Panc1 (cell line): ENCODE measurements around the gene PRKG1. TPM values are rescaled to one million over a fixed set of nuclear protein-coding genes. Genes with fewer than 3 reads are reported as not detected.

Experiments used
- ATAC-seq: fragments of 200-7000 bp; cut with Tn5 transposase; 2 replicates; pipeline ENCODE4 v1.9.1; 2020; ENCODE audit warnings: mild to moderate bottlenecking, moderate library complexity
- BruUV-seq: library from RNA; stranded (reverse); fragments of 400-500 nt; replicated peaks from 2 replicates; lab custom pipeline; 2021; lab: Mats Ljungman, UMichigan
- CTCF ChIA-PET: fragments of 300-600 bp; sonication (Branson Sonifier 250); formaldehyde crosslinking; loops from one replicate; lab custom pipeline; 2022; ENCODE audit warnings: antibody characterized with exemption; lab: Charles Lee
- POLR2A ChIA-PET: fragments of 300-600 bp; sonication (Branson Sonifier 250); formaldehyde crosslinking; loops from one replicate; lab custom pipeline; 2022; ENCODE audit warnings: antibody characterized with exemption; lab: Charles Lee
- DNase-seq: peaks from one replicate; pipeline ENCODE4 v3.0.0-alpha.2; 2010; ENCODE audit warnings: low read depth, low spot score
- H3K27ac ChIP-seq: 2 replicates; pipeline ENCODE4 v1.5.1; 2011; ENCODE audit warnings: mild to moderate bottlenecking, low read length, inconsistent platforms
- H3K27me3 ChIP-seq: fragments of 200-500 bp; sonication (Bioruptor generic); 2 replicates; pipeline ENCODE4 v1.6.0; 2014; ENCODE audit warnings: low read length, inconsistent platforms; ENCODE audit not compliant: control insufficient read depth, insufficient read depth
- H3K36me3 ChIP-seq: fragments of 200-500 bp; sonication (Bioruptor generic); 2 replicates; pipeline ENCODE4 v1.5.1; 2014; ENCODE audit warnings: inconsistent platforms, mild to moderate bottlenecking, low read length, moderate library complexity; ENCODE audit not compliant: control insufficient read depth, insufficient read depth
- H3K4me1 ChIP-seq: 2 replicates; pipeline ENCODE4 v1.5.1; 2011; ENCODE audit warnings: inconsistent platforms, mild to moderate bottlenecking, low read length, moderate library complexity; ENCODE audit not compliant: control insufficient read depth, insufficient read depth
- H3K4me3 ChIP-seq, 2 experiments: 2 replicates each; pipeline ENCODE4 v1.5.1; 2011 to 2012; ENCODE audit warnings: low read depth in 2 of 2, low read length in 2 of 2, mild to moderate bottlenecking in 2 of 2, inconsistent platforms in 1 of 2, moderate library complexity in 1 of 2
- H3K9me3 ChIP-seq: fragments of 200-500 bp; sonication (Bioruptor generic); 2 replicates; pipeline ENCODE4 v1.5.1; 2014; ENCODE audit warnings: low read depth, mild to moderate bottlenecking, inconsistent platforms, low read length, moderate library complexity; ENCODE audit not compliant: control insufficient read depth, insufficient read depth
- POLR2AphosphoS5 ChIP-seq: IDR thresholded peaks from 2 replicates; pipeline ENCODE4 v1.6.1; 2012; ENCODE audit warnings: mild to moderate bottlenecking, low read depth, low read length, moderate library complexity
- SIN3A ChIP-seq: IDR thresholded peaks from 2 replicates; pipeline ENCODE4 v1.6.1; 2012; ENCODE audit warnings: low read depth, mild to moderate bottlenecking, low read length, moderate library complexity, borderline replicate concordance; ENCODE audit not compliant: insufficient read depth
- TCF7L2 ChIP-seq: IDR thresholded peaks from 2 replicates; pipeline ENCODE4 v1.6.1; 2011; ENCODE audit warnings: mild to moderate bottlenecking, low read depth, low read length, inconsistent platforms
- in situ Hi-C: cut with HindIII; loops from 2 replicates; pipeline ENCODE4 v1.10.0; 2016; ENCODE audit warnings: low sequenced_read_pairs, low pct_unique_long_range_greater_than_20kb
- intact Hi-C: fragments of 100-400 bp; cut with micrococcal nuclease; formaldehyde crosslinking; loops from one replicate; pipeline ENCODE4 v1.10.0; 2022; ENCODE audit not compliant: unreplicated experiment
- total RNA-seq: library from RNA; stranded (reverse); gene quantifications from one replicate; pipeline ENCODE4 v1.2.1, GENCODE V29; 2021; ENCODE audit not compliant: unreplicated experiment
- TF ChIP-seq, protein P1 (sequence below), 2 experiments: IDR thresholded peaks; 2 replicates each; pipeline ENCODE4 v1.6.1; 2011 to 2012; ENCODE audit warnings: low read depth in 2 of 2, control low read depth in 1 of 2, low read length in 1 of 2, mild to moderate bottlenecking in 1 of 2, moderate library complexity in 1 of 2; ENCODE audit not compliant: insufficient read depth in 1 of 2
- TF ChIP-seq, protein P2 (sequence below): fragments of 450-650 bp; IDR thresholded peaks from 2 replicates; pipeline ENCODE4 v1.5.1; 2017; ENCODE audit warnings: mild to moderate bottlenecking

Gene PRKG1
- total RNA-seq, 1 experiment from 2014 or later: 0.92 TPM

DNA sequence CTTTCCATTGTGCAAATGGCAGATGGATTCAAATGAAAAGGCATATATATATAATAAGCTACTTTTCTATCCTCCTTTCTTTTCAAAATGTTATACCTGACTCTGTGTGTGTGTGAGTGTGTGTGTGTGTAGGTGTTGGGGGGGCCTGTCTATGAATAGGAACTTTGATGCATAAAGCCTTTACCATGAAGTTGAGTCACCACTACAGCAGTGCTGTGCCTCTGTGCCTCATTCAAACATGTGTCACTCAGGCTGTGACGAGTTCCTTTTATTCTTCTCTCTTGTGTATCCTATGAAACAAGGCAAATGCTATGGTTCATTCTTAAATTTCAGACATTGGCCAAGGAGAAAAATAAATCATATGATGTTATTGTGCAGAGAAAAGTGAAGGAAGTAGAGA, 1187.1 kb downstream of the PRKG1 start:
- DNase-seq (no peak), ATAC-seq (no peak)
- ChIA-PET CTCF (interaction anchor here (0.7 kb wide), 1 partner anchor 39 kb away, joined by 3 read pairs; no protein-coding TSS in a partner anchor), POLR2A (no interaction called here)
- intact Hi-C loops (no loop called here), in situ Hi-C loops (no loop called here)
- H3K9me3 ChIP-seq: no peaks in the 10 kb centered on the region
- H3K4me3 ChIP-seq: no peak overlapping the region
- no TSS peak for BruUV-seq
- H3K36me3 ChIP-seq: no peaks in the 10 kb centered on the region
- H3K4me1 ChIP-seq: no peaks in the 10 kb centered on the region
- TF ChIP-seq, protein P1, sequence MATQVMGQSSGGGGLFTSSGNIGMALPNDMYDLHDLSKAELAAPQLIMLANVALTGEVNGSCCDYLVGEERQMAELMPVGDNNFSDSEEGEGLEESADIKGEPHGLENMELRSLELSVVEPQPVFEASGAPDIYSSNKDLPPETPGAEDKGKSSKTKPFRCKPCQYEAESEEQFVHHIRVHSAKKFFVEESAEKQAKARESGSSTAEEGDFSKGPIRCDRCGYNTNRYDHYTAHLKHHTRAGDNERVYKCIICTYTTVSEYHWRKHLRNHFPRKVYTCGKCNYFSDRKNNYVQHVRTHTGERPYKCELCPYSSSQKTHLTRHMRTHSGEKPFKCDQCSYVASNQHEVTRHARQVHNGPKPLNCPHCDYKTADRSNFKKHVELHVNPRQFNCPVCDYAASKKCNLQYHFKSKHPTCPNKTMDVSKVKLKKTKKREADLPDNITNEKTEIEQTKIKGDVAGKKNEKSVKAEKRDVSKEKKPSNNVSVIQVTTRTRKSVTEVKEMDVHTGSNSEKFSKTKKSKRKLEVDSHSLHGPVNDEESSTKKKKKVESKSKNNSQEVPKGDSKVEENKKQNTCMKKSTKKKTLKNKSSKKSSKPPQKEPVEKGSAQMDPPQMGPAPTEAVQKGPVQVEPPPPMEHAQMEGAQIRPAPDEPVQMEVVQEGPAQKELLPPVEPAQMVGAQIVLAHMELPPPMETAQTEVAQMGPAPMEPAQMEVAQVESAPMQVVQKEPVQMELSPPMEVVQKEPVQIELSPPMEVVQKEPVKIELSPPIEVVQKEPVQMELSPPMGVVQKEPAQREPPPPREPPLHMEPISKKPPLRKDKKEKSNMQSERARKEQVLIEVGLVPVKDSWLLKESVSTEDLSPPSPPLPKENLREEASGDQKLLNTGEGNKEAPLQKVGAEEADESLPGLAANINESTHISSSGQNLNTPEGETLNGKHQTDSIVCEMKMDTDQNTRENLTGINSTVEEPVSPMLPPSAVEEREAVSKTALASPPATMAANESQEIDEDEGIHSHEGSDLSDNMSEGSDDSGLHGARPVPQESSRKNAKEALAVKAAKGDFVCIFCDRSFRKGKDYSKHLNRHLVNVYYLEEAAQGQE (IDR thresholded peaks at IDR 0.05; ENCODE audit: insufficient read depth in 1 of 2, low read depth in 2 of 2, low read length in 1 of 2): no peak
- TF ChIP-seq SIN3A (no peak), POLR2AphosphoS5 (no peak), TCF7L2 (no peak)
- TF ChIP-seq, protein P2, sequence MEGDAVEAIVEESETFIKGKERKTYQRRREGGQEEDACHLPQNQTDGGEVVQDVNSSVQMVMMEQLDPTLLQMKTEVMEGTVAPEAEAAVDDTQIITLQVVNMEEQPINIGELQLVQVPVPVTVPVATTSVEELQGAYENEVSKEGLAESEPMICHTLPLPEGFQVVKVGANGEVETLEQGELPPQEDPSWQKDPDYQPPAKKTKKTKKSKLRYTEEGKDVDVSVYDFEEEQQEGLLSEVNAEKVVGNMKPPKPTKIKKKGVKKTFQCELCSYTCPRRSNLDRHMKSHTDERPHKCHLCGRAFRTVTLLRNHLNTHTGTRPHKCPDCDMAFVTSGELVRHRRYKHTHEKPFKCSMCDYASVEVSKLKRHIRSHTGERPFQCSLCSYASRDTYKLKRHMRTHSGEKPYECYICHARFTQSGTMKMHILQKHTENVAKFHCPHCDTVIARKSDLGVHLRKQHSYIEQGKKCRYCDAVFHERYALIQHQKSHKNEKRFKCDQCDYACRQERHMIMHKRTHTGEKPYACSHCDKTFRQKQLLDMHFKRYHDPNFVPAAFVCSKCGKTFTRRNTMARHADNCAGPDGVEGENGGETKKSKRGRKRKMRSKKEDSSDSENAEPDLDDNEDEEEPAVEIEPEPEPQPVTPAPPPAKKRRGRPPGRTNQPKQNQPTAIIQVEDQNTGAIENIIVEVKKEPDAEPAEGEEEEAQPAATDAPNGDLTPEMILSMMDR: no peak
- no peak overlapping the region for H3K27ac ChIP-seq
- no peaks in the 10 kb centered on the region for H3K27me3 ChIP-seq

DNA sequence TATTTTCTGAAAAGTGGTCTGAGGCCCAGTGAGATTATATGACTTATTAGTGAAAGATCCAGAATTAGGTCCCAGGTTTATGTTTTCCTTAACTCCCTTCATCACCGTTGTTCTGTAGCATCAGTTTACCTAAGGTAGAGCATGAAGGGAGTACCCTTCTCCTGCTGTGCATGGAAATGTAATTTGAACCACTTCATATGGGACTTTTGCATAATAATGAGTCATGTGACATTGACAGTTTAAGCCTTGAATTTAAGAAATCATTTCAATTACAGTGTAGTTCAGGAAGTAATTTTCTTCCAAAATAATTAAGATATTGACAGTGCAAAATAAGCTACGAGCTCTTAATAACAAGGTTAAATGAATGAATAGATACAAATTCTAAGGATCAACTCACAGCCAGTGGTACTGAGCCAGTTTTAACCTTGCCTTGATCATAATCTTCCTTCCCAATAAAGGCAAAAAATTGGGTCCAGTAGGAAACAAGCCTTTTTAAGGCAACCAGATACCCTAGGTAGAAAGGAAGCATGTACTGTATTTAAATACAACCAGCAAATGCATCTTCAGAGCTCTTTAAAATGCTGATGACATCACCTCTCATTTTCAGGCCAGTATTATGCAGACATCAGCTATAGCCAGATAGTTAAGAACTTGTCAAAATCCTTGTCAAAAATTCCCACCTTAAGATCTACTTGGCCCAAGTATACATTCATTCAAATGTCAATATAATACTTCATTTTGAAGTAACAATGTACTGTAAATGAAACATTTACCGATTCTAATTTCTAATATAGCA, 1191.0 kb downstream of the PRKG1 start:
- CTCF ChIA-PET: no interaction called here
- DNase-seq: no peak
- intact Hi-C loops (no loop called here), in situ Hi-C loops (no loop called here)
- Histone ChIP-seq H3K27ac (no peak overlapping the region), H3K36me3 (no peaks in the 10 kb centered on the region), H3K4me1 (no peaks in the 10 kb centered on the region), H3K4me3 (no peak overlapping the region), H3K27me3 (no peaks in the 10 kb centered on the region), H3K9me3 (no peaks in the 10 kb centered on the region)
- no peak for ATAC-seq
- no peak for TF ChIP-seq POLR2AphosphoS5
- POLR2A ChIA-PET: interaction anchor here (0.6 kb wide), 1 partner anchor 602 kb away, joined by 14 read pairs; no protein-coding TSS in a partner anchor
- no TSS peak for BruUV-seq

DNA sequence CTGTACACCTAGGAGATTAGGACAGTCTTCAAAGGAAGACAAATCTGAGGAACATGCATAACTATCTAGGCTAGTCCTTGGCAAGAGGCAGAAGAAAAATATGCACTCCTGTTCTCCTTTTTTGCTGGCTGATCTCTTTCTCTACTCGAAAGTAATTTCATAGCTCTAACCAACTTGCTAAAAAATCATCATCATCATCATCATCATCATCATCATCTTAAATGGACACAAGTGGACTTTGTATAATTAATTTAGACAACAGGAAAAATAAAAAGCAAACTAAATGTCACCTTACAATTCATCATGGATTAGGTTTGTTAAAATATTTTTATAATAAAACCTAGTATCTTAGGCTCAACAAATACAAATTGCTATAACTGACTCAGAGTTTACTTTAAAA, 1192.6 kb downstream of the PRKG1 start:
- ChIA-PET POLR2A (no interaction called here), CTCF (no interaction called here)
- H3K4me3 ChIP-seq: no peak overlapping the region
- no TSS peak for BruUV-seq
- intact Hi-C loops (no loop called here), in situ Hi-C loops (no loop called here)
- H3K27ac ChIP-seq: no peak overlapping the region
- no peak for DNase-seq
- no peak for ATAC-seq
- no peaks in the 10 kb centered on the region for H3K27me3 ChIP-seq
- no peaks in the 10 kb centered on the region for H3K9me3 ChIP-seq
- H3K36me3 ChIP-seq: no peaks in the 10 kb centered on the region
- TF ChIP-seq SIN3A: no peak
- TF ChIP-seq, protein P2: no peak
- TF ChIP-seq POLR2AphosphoS5: no peak
- TF ChIP-seq, protein P1 (IDR thresholded peaks at IDR 0.05; ENCODE audit: insufficient read depth in 1 of 2, low read depth in 2 of 2, low read length in 1 of 2): no peak
- no peak for TF ChIP-seq TCF7L2
- H3K4me1 ChIP-seq: no peaks in the 10 kb centered on the region
